ENCODE data around the gene MPPE1.

The MPPE1 gene

DNA sequence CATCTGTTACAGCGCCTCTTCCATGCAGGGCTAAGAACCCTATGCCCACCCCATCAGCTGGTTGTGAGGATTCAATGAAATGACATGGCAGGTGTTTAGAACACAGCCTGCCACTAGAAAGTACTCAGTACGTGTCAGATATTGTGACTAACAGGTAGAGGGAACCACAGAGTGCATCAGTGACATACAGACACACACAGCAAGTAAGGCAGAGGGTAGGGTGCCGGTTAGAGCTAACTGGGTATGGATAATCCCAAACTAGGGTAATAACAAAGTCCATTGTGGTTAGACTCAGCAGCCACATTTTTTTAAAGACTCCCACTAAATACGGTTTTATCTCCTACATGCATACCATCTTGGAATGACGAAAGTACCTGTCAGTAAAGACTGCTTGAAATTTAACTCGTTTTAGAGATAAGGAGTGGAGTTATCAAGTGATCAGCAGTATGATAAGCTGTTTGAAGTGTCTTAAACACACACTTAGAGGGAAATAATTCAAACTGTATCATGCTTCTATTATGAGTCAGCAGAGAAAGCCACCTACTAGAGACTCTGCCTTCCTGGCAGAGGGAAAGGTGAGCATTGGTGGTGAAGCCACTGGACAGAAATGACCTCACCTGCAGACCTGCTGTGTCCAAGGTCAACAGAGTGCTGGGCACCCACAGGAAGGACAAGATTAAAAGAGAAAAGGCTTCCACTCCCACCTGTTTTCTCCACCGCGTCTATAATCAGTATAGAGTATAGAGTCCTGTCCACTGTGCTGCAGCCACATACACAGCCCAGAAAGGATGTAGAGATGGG, 20.6 kb downstream of the MPPE1 start:
- no peak for DNase-seq (ENCODE audit: extremely low read depth, insufficient read length)
- Histone ChIP-seq H3K27me3 (replicated peaks; ENCODE audit: control insufficient read depth, insufficient read depth, low read length) (no peaks in the 10 kb centered on the region), H3K36me3 (ENCODE audit: control insufficient read depth, insufficient read depth, low read length) (peaks cover 13% of the 10 kb centered on the region), H3K4me3 (replicated peaks; ENCODE audit: low read depth, low read length) (no peak overlapping the region)
- TF ChIP-seq, protein P1, sequence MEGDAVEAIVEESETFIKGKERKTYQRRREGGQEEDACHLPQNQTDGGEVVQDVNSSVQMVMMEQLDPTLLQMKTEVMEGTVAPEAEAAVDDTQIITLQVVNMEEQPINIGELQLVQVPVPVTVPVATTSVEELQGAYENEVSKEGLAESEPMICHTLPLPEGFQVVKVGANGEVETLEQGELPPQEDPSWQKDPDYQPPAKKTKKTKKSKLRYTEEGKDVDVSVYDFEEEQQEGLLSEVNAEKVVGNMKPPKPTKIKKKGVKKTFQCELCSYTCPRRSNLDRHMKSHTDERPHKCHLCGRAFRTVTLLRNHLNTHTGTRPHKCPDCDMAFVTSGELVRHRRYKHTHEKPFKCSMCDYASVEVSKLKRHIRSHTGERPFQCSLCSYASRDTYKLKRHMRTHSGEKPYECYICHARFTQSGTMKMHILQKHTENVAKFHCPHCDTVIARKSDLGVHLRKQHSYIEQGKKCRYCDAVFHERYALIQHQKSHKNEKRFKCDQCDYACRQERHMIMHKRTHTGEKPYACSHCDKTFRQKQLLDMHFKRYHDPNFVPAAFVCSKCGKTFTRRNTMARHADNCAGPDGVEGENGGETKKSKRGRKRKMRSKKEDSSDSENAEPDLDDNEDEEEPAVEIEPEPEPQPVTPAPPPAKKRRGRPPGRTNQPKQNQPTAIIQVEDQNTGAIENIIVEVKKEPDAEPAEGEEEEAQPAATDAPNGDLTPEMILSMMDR (IDR thresholded peaks at IDR 0.05; ENCODE audit: insufficient read depth, low read length, poor library complexity, severe bottlenecking), result no peak

DNA sequence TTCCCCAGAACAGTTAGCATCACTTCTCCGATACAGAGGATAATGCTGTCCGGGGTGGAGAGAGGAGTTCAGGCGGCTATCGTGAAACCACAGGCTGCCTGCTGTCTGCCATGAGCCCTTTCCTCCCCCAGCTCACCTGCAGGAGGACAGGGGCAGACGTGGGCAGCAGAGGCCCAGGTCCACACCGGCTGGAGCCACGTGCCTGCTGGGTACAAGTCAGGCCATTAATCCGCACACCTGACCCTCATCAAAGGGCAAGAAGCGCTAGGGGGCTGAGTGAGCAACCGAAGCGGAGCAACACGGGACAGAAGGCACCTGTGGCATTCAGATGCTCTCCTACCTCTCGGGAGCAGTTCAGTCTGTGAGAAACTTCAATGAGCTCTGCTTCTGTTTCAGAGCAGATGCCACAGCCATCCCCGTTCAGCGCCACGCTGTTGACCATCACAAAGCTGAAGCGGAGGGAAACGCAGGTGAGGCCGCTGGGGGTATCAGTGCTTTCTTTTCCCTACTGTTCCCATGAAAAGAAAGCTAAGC, 21.5 kb downstream of the MPPE1 start:
- DNase-seq (ENCODE audit: extremely low read depth, insufficient read length), result no peak
- no peaks in the 10 kb centered on the region for H3K27me3 ChIP-seq (replicated peaks; ENCODE audit: control insufficient read depth, insufficient read depth, low read length)
- peaks cover 12% of the 10 kb centered on the region for H3K36me3 ChIP-seq (ENCODE audit: control insufficient read depth, insufficient read depth, low read length)
- TF ChIP-seq, protein P1 (IDR thresholded peaks at IDR 0.05; ENCODE audit: insufficient read depth, low read length, poor library complexity, severe bottlenecking), result no peak
- H3K4me3 ChIP-seq (replicated peaks; ENCODE audit: low read depth, low read length), result no peak overlapping the region

DNA sequence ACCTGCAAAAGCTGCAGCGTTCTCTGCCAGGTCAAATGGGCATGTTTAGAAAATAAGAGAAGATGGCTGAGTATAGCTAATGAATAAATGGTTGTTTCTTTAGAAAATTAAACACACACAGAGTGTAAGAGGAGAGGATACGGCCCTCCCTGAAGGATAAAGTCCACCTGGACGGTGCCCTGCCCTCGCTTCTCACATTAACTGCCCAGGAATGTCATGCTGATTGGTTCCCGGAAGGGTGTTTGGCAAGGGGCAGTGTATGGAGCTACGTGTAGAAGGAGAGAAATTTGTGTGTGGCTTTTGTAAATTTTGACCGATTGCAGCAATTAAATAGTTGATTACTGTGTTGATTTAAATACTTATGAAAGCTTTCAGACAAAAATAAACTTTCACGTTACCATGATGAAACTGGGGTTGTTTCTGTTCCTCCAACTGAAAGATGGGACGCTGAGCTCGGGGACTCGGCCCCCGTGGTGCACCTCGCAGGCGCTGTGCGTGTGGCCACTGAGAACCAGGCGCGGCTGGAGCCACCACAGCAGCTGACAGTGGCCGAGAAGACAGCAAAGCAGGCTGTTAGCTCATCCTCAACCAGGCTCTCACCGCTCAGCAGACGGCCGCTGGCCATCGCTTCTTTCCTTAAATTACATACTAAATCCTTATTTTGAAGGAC, 22.7 kb downstream of the MPPE1 start:
- Histone ChIP-seq H3K36me3 (ENCODE audit: control insufficient read depth, insufficient read depth, low read length) (peaks cover 12% of the 10 kb centered on the region), H3K27me3 (replicated peaks; ENCODE audit: control insufficient read depth, insufficient read depth, low read length) (no peaks in the 10 kb centered on the region), H3K4me3 (replicated peaks; ENCODE audit: low read depth, low read length) (no peak overlapping the region)
- TF ChIP-seq, protein P1 (IDR thresholded peaks at IDR 0.05; ENCODE audit: insufficient read depth, low read length, poor library complexity, severe bottlenecking), result no peak
- DNase-seq (ENCODE audit: extremely low read depth, insufficient read length), result no peak

DNA sequence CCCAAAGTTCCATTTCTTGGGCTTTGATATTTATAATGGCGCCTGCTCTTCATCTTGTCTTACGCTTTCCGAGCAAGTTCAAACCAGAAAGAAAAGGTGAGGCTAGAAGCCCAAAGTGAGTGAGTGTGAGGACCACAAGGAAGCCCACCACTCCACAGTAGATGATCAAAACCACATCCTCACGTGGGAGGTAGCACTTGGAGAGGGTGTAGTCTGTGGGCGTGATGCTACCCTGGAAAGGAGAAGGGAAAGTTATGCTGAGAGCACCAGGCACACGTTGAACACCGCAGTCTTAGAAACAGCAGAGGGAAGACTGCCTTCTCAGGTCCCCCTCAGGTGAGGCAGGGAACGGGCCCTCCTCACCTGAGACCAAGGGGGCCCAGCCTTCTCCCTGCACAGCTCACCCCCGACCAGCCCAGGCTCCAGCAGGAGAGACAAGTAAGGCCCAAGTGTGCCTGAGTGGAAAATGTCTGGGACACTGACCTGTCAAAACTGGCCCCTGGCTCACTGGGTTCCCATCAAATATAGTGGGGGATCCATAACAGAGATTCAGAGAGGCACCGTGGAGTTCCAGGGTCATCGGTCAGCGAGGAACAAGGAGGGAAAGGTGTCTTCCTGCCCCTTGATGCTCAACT, 23.6 kb downstream of the MPPE1 start:
- Histone ChIP-seq H3K4me3 (replicated peaks; ENCODE audit: low read depth, low read length) (no peak overlapping the region), H3K36me3 (ENCODE audit: control insufficient read depth, insufficient read depth, low read length) (peaks cover 12% of the 10 kb centered on the region), H3K27me3 (replicated peaks; ENCODE audit: control insufficient read depth, insufficient read depth, low read length) (no peaks in the 10 kb centered on the region)
- TF ChIP-seq, protein P1 (IDR thresholded peaks at IDR 0.05; ENCODE audit: insufficient read depth, low read length, poor library complexity, severe bottlenecking), result no peak
- DNase-seq (ENCODE audit: extremely low read depth, insufficient read length), result no peak

DNA sequence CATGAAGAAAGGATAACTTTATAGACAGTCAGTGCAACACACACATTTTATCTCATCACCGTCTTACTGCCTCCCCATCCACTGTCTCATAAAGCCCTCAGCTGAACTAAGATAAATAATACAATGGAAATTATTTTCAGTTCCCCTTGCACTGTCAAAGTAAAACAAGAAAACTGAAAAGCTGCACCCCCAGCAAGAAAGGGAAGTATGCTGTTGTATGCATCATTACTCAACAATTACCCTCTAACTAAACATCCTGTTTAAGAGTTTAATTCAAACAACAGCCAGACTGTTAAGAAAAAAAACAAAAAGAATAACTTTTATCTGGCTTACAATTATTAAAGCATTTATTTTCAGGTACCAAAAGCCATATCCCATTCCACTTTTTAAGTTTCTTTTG, 25.0 kb downstream of the MPPE1 start:
- peak; percentile 41 for DNase-seq (ENCODE audit: extremely low read depth, insufficient read length)
- peaks cover 10% of the 10 kb centered on the region for H3K36me3 ChIP-seq (ENCODE audit: control insufficient read depth, insufficient read depth, low read length)

More for the DNA sequence above, 25.0 kb downstream of the MPPE1 start:
- TF ChIP-seq, protein P1 (IDR thresholded peaks at IDR 0.05; ENCODE audit: insufficient read depth, low read length, poor library complexity, severe bottlenecking), result no peak
- Histone ChIP-seq H3K27me3 (replicated peaks; ENCODE audit: control insufficient read depth, insufficient read depth, low read length) (no peaks in the 10 kb centered on the region), H3K4me3 (replicated peaks; ENCODE audit: low read depth, low read length) (no peak overlapping the region)
